ENCODE data around the gene SH2D1A.
"Not testable (repeated sequence)": the region's sequence is repeated elsewhere in the genome, so short reads cannot be mapped to it uniquely, and the experiment has no call there.

SH2D1A gene

GRCh38 chrX:124346117-124346876 is at the start of gene SH2D1A:
Gene SH2D1A, plus strand, starts transcription at chrX:124346563. Its CDS starts 80 bp downstream, at chrX:124346643.
- peak; percentile 48 for DNase-seq

- DNase-seq: not testable (repeated sequence)
Measured at GRCh38 chrX:124299323-124299722, 47.0 kb upstream of the SH2D1A start.

- DNase-seq: no peak
Measured at GRCh38 chrX:124300405-124300804, 46.0 kb upstream of the SH2D1A start.

DNA sequence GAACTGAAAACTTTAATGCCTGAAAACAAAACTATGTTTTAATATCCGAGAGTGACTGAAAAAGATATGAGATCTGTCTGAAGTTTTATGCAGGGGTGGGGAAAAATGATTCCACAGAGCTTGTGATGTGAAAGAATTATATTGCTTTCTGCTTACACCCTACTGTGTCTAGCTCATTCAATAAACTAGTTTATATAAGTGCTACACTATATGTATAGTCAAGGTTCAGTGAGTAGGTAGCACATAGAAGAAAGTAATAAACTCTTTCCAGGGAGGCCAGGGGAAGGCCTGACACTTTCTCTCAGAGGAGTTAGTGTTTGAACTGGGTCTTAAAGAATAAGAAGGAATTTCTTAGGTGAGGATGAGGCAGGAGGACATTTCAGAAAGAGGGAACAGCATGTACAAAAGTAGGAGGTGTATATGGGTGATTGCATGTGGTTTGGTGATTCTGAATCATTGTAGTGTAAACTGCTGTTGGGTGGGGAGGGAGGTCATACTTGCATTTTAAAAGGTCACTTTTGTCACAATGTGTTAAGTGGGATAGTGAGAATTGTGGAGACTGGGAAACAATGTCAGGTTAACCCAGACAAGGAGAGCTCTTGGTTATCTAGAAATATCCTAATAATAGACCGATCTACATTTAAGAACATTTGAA is 39.0 kb upstream of the SH2D1A start:
- DNase-seq: no peak

- DNase-seq: no peak
Measured at GRCh38 chrX:124325732-124326131, 20.6 kb upstream of the SH2D1A start.

- no peak for DNase-seq
Measured at GRCh38 chrX:124328765-124329164, 17.6 kb upstream of the SH2D1A start.

DNA sequence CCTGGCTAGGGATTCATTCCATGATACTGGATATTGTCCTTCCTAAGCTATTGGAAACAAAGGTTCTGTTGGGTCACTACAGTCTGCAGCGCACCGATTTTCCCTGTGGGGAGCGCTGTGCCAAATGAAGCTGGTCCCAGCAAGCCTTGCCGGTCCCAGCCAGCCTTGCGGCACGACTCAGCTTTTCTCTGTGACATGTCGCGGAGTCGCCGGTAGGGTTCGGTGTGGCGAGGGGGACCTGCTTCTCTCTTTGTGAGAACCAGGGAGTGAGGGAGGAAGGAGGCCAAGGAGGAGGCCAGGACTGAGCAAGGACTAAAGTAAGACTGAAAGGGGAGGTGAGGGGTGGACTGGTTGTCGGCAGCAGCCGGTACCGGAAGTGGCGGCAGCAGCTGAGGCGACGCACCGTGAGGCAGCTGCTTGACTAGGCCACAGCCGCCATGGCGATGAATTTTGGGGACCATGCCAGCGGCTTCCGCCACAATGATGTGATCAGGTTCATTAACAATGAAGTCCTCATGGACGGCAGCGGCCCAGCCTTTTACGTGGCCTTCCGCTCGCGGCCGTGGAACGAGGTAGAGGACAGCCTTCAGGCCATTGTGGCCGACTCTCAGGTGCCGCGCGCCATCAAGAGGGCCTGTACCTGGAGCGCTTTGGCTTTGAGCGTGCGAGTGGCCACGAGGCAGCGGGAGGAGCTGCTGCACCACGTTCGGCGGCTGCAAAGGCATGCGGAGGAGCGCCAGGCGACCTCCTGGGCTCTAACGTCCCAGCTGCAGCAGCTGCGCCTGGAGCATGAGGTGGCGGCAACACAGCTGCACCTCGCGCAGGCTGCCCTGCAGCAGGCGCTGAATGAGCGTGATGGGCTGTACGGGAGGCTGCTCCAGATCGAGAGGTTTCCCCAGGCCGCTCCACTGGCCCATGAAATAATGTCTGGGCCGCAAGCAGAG is 13.6 kb upstream of the SH2D1A start, which contains the start of gene TEX13D:
TEX13D (plus strand) TSS at position 180 of the 944 bp plus-strand sequence; CDS start at position 438, 258 bp downstream.
- no peak for DNase-seq

- no peak for DNase-seq
Measured at GRCh38 chrX:124333862-124334261, 12.5 kb upstream of the SH2D1A start.

DNA sequence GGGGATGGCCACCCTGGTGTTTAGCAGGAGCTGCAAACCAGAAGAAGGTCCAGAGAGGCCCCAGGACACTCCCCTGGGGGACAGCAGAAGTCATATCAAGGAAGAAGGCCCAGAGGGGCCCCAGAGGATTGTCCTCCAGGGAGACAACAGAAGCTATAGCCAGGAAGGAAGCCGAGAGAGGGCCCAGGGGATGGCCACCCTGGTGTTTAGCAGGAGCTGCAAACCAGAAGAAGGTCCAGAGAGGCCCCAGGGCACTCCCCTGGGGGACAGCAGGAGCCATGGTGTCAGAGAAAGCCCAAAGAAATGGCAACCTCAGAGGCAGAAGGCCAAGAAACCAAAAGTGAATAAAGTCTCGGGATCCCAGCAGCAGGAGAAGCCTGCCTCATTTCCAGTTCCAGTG is 11.8 kb upstream of the SH2D1A start:
- not testable (repeated sequence) for DNase-seq

DNA sequence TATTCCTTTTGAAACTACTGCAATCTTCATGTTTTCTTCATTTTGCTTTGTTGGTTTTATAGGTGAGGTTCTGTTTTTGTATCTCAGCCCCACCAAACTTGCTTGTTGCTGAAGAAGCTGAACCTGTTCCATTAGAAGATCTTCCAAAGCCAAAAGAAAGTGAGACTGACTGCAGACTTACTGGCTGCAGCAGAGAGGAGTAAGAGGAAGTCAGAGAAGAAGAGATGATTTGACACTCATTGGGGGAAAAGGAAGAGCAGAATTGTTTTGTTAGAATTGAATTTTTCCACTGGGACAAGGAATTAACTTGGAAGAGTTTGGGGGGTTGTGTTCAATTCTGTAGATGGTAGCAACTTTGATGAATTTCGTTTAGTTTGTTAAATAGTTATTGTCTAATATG is 10.8 kb upstream of the SH2D1A start:
- DNase-seq: no peak

DNA sequence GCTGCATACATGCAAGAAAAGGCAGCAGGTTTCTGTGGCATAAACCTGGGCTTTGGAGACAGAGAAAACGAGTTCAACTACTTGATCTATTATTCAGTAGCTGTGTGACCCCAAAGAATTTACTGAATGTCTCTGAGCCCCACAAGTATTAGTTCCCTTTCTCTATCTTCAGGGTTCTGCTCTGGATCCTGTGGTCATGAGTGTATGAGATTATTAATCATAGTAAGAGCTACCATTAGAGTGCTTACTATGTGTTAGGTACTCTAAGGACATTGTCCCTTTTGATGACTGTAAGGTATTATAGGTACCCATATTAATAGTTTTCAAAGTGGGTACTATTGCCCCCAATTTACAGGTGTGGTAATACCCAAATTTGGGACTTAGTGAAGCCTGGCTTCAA is 8.4 kb upstream of the SH2D1A start:
- DNase-seq: no peak

- DNase-seq: no peak
Measured at GRCh38 chrX:124338733-124339514, 7.4 kb upstream of the SH2D1A start.

DNA sequence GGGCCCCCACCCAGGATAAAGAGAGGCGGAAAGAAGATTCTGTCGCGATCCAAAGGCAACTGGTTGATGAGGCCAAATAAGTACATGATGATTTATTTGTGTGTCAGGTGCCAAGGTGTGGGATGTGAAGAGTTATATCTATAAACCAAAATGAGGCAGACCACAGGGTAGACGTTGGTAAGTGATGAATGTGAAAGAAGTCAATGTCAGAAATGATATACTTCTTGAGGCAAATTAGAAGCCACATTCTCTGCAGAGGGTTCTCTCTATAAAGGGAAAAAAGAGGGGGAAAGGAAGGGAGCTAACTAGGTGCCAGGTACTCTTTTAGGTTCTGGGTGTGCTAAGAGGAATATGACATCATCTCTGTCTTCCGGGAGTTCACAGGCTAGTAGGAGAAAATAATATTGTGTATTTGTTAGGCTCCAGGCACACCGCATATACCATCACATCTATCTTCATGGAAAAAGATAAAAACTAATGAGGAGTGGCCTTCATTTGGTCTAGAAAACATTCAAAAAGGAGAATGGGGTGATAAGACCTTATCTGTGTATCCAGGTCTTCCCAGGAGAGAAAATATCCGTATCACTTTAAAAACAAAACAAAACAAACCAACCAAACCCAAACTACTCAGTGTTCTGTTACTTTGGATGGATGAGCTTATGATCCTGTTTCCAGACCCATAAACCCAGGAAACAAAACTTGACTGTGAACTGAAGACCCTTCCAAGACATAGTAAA is 4.8 kb upstream of the SH2D1A start:
- DNase-seq: no peak

DNA sequence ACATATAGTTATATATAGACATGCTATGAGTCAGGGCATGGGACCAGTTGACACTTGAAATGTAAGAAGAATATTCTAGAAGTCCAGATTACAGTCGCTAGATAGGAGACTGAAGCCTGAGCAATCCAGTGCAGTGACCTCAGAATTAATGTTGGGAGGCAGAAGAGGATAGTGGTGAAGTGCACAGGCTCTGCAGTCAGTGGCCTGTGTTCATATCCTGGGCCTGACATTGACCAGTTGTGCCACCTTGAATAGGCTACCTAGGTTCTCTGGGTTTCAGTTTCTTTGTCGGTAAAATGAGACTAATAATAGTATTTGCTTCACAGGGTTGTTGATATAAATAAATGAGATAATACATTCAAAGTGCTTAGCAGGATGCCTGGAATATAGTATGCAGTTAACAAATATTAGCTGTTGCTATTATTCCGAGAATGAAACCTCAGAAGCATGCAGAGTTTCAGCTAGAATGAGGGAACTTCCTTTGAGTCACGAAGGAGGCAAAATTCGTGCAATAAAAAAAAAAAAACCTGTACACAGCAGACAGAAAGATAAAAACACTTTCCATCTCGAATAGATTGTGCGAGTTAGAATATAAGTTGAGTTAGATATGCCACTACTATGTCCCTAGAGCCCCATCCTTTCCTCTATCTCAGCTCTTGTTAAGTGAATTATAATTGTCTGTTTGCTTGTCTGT is 4.0 kb upstream of the SH2D1A start:
- DNase-seq: no peak

DNA sequence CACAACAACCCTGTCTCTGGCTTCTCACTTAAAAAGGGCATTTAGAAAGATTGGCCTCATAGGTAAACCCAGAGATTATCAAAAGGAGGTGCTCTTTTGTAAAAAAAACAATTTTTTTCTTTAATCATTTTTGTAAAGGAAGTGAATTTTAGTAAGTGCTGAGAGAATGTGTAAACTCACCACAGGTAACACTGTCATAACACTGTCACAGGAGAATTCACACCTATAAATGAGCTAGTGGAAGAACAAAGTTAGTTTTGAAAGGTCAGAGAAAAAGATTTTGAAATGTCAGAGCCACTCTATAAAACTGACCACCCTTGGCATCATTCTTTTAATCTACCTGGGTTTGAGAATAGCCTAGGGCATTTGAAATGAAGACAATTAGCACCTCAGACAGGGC is 3.3 kb upstream of the SH2D1A start:
- DNase-seq: no peak

DNA sequence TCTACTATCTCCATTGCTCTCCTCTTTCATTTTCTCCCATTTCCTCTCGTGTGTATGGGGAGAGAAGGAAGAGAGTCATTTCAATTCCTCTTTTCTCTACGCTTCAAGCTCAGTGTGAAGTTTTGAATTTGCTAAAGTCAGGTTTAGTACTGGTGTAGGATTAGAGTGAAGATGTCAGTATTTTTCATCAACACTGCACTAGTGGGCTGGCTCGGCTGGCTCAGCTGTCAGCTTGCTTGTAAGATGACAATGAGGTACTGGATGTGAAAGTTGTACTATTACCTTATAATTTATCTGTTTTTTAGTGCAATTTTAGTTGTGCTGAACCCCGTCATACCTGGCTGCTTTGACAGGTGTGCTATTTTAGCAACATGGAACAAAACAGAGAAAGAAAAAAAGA is 2.1 kb upstream of the SH2D1A start:
- no peak for DNase-seq

GRCh38 chrX:124346877-124347241 is 496 bp downstream of the SH2D1A start:
- DNase-seq: no peak

DNA sequence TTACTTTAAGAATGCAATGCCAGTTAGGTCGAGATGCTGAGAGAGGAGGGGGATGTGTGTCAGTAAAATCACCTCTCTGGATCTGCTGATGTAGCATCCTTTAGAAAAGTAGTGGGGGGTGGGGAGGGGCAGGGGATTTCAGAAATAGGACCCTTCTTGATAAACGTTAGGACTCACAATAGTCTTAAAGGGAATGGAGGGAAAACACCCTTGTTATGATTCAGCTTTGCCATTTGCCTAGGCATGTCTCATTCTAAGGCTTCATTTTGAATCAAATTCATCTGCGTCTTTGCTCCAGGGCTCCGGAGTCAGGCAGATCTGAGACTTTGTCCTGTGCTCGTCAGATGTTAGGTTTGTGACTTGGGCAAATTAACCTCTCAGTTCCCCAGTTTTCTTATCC is 879 bp downstream of the SH2D1A start:
- no peak for DNase-seq

DNA sequence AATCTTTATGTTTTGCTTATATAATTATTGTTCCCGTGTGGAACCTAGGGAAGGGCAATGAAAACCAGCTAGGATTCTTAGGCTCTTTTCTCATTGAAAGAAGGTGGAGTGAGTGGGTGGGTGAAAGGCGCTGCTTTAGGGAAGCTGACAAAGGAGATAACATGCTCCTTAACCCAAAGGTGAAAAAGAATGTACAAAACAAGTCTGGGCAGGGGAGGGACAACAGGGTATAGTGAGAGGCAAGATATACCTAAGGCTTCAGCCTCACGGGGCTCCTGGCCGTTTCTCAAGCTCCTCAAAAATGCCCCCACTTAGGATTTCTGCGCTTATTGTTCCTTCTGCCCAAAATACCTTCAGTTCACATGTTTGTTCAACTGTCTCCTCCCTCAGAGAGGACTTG is 1.8 kb downstream of the SH2D1A start:
- DNase-seq: no peak

DNA sequence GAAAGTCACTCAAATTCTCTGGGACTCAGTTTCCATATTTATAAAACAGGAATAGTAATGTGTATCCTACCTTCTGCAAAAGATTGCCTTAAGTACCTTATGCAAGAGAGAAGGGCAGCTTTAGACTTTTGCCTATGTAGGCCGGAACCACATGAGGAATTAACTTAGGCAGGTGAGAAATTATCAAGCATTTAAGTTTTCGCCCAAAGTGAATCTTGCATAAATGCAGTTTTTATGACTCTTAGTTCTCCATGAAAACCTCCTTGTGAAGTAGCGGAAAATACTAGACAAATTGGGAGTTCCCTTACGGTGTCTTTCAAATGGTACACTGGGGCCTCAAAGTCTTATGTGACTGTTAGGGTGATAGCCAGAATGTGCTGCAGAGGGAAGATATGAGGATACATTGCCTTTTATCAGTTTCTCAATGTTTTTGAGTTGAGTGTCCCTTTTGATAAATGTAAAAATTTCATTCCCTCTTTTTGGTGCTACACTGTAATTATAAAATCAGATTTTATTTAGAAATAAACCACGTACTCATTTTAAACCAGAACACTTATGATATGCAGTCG is 2.6 kb downstream of the SH2D1A start:
- DNase-seq: no peak

GRCh38 chrX:124354648-124355047 is 8.3 kb downstream of the SH2D1A start:
- no peak for DNase-seq
